ENCODE measurements around the gene TREML4.

TREML4 gene

GRCh38 chr6:41209547-41210320 lies 18.4 kb upstream of the TREML4 start:
- Histone ChIP-seq H3K4me3 (ENCODE audit: low read depth, low read length) (no peak overlapping the region), H3K36me3 (ENCODE audit: control insufficient read depth, insufficient read depth, low read length) (no peaks in the 10 kb centered on the region), H3K4me1 (ENCODE audit: control insufficient read depth, insufficient read depth, low read length) (no peaks in the 10 kb centered on the region), H3K9ac (ENCODE audit: low read depth, low read length) (no peak overlapping the region), H3K27me3 (ENCODE audit: control insufficient read depth, insufficient read depth, low read length) (no peaks in the 10 kb centered on the region), H3K9me3 (ENCODE audit: control insufficient read depth, insufficient read depth, low read length) (no peaks in the 10 kb centered on the region)

- H3K27me3 ChIP-seq (ENCODE audit: control insufficient read depth, insufficient read depth, low read length) = no peaks in the 10 kb centered on the region
- no peak overlapping the region for H3K4me3 ChIP-seq (ENCODE audit: low read depth, low read length)
- no peaks in the 10 kb centered on the region for H3K4me1 ChIP-seq (ENCODE audit: control insufficient read depth, insufficient read depth, low read length)
- no peak overlapping the region for H3K9ac ChIP-seq (ENCODE audit: low read depth, low read length)
- H3K9me3 ChIP-seq (ENCODE audit: control insufficient read depth, insufficient read depth, low read length) = no peaks in the 10 kb centered on the region
- H3K36me3 ChIP-seq (ENCODE audit: control insufficient read depth, insufficient read depth, low read length) = no peaks in the 10 kb centered on the region
These were observed 13.4 kb upstream of the TREML4 start for GRCh38 chr6:41214559-41215238.

- Histone ChIP-seq H3K36me3 (ENCODE audit: control insufficient read depth, insufficient read depth, low read length) (no peaks in the 10 kb centered on the region), H3K4me3 (ENCODE audit: low read depth, low read length) (no peak overlapping the region), H3K9me3 (ENCODE audit: control insufficient read depth, insufficient read depth, low read length) (no peaks in the 10 kb centered on the region), H3K27me3 (ENCODE audit: control insufficient read depth, insufficient read depth, low read length) (no peaks in the 10 kb centered on the region), H3K4me1 (ENCODE audit: control insufficient read depth, insufficient read depth, low read length) (no peaks in the 10 kb centered on the region), H3K9ac (ENCODE audit: low read depth, low read length) (no peak overlapping the region)
These were observed 12.4 kb upstream of the TREML4 start for GRCh38 chr6:41215777-41216176.

- no peaks in the 10 kb centered on the region for H3K9me3 ChIP-seq (ENCODE audit: control insufficient read depth, insufficient read depth, low read length)
- no peak overlapping the region for H3K9ac ChIP-seq (ENCODE audit: low read depth, low read length)
- H3K27me3 ChIP-seq (ENCODE audit: control insufficient read depth, insufficient read depth, low read length) = no peaks in the 10 kb centered on the region
- no peaks in the 10 kb centered on the region for H3K36me3 ChIP-seq (ENCODE audit: control insufficient read depth, insufficient read depth, low read length)
- H3K4me1 ChIP-seq (ENCODE audit: control insufficient read depth, insufficient read depth, low read length) = no peaks in the 10 kb centered on the region
- no peak overlapping the region for H3K4me3 ChIP-seq (ENCODE audit: low read depth, low read length)
These were observed 11.5 kb upstream of the TREML4 start for GRCh38 chr6:41216616-41217015.

- Histone ChIP-seq H3K9ac (ENCODE audit: low read depth, low read length) (no peak overlapping the region), H3K9me3 (ENCODE audit: control insufficient read depth, insufficient read depth, low read length) (no peaks in the 10 kb centered on the region), H3K4me3 (ENCODE audit: low read depth, low read length) (no peak overlapping the region), H3K36me3 (ENCODE audit: control insufficient read depth, insufficient read depth, low read length) (no peaks in the 10 kb centered on the region), H3K27me3 (ENCODE audit: control insufficient read depth, insufficient read depth, low read length) (no peaks in the 10 kb centered on the region), H3K4me1 (ENCODE audit: control insufficient read depth, insufficient read depth, low read length) (no peaks in the 10 kb centered on the region)
These were observed 6.1 kb upstream of the TREML4 start for GRCh38 chr6:41222045-41222444.

- Histone ChIP-seq H3K9me3 (ENCODE audit: control insufficient read depth, insufficient read depth, low read length) (no peaks in the 10 kb centered on the region), H3K27me3 (ENCODE audit: control insufficient read depth, insufficient read depth, low read length) (no peaks in the 10 kb centered on the region), H3K9ac (ENCODE audit: low read depth, low read length) (no peak overlapping the region), H3K36me3 (ENCODE audit: control insufficient read depth, insufficient read depth, low read length) (no peaks in the 10 kb centered on the region), H3K4me3 (ENCODE audit: low read depth, low read length) (no peak overlapping the region), H3K4me1 (ENCODE audit: control insufficient read depth, insufficient read depth, low read length) (no peaks in the 10 kb centered on the region)
These were observed 5.6 kb upstream of the TREML4 start for GRCh38 chr6:41222513-41222912.

GRCh38 chr6:41224800-41225199 lies 3.3 kb upstream of the TREML4 start:
- H3K4me1 ChIP-seq (ENCODE audit: control insufficient read depth, insufficient read depth, low read length) = no peaks in the 10 kb centered on the region
- H3K36me3 ChIP-seq (ENCODE audit: control insufficient read depth, insufficient read depth, low read length) = no peaks in the 10 kb centered on the region
- no peak overlapping the region for H3K9ac ChIP-seq (ENCODE audit: low read depth, low read length)
- no peaks in the 10 kb centered on the region for H3K9me3 ChIP-seq (ENCODE audit: control insufficient read depth, insufficient read depth, low read length)
- no peak overlapping the region for H3K4me3 ChIP-seq (ENCODE audit: low read depth, low read length)
- no peaks in the 10 kb centered on the region for H3K27me3 ChIP-seq (ENCODE audit: control insufficient read depth, insufficient read depth, low read length)

- Histone ChIP-seq H3K36me3 (ENCODE audit: control insufficient read depth, insufficient read depth, low read length) (no peaks in the 10 kb centered on the region), H3K4me3 (ENCODE audit: low read depth, low read length) (no peak overlapping the region), H3K27me3 (ENCODE audit: control insufficient read depth, insufficient read depth, low read length) (no peaks in the 10 kb centered on the region), H3K4me1 (ENCODE audit: control insufficient read depth, insufficient read depth, low read length) (no peaks in the 10 kb centered on the region), H3K9me3 (ENCODE audit: control insufficient read depth, insufficient read depth, low read length) (no peaks in the 10 kb centered on the region), H3K9ac (ENCODE audit: low read depth, low read length) (no peak overlapping the region)
These were observed 1.4 kb upstream of the TREML4 start for GRCh38 chr6:41226752-41227151.

- no peak overlapping the region for H3K4me3 ChIP-seq (ENCODE audit: low read depth, low read length)
- H3K27me3 ChIP-seq (ENCODE audit: control insufficient read depth, insufficient read depth, low read length) = no peaks in the 10 kb centered on the region
- no peaks in the 10 kb centered on the region for H3K36me3 ChIP-seq (ENCODE audit: control insufficient read depth, insufficient read depth, low read length)
- no peaks in the 10 kb centered on the region for H3K4me1 ChIP-seq (ENCODE audit: control insufficient read depth, insufficient read depth, low read length)
- no peak overlapping the region for H3K9ac ChIP-seq (ENCODE audit: low read depth, low read length)
- H3K9me3 ChIP-seq (ENCODE audit: control insufficient read depth, insufficient read depth, low read length) = no peaks in the 10 kb centered on the region
These were observed 467 bp downstream of the TREML4 start for GRCh38 chr6:41228616-41229015.

- H3K36me3 ChIP-seq (ENCODE audit: control insufficient read depth, insufficient read depth, low read length) = no peaks in the 10 kb centered on the region
- no peaks in the 10 kb centered on the region for H3K27me3 ChIP-seq (ENCODE audit: control insufficient read depth, insufficient read depth, low read length)
- H3K9me3 ChIP-seq (ENCODE audit: control insufficient read depth, insufficient read depth, low read length) = no peaks in the 10 kb centered on the region
- no peak overlapping the region for H3K9ac ChIP-seq (ENCODE audit: low read depth, low read length)
- H3K4me1 ChIP-seq (ENCODE audit: control insufficient read depth, insufficient read depth, low read length) = no peaks in the 10 kb centered on the region
- H3K4me3 ChIP-seq (ENCODE audit: low read depth, low read length) = no peak overlapping the region
These were observed 1.6 kb downstream of the TREML4 start for GRCh38 chr6:41229721-41230120.

GRCh38 chr6:41231246-41231645 lies 3.1 kb downstream of the TREML4 start:
- Histone ChIP-seq H3K4me3 (ENCODE audit: low read depth, low read length) (no peak overlapping the region), H3K9ac (ENCODE audit: low read depth, low read length) (no peak overlapping the region), H3K27me3 (ENCODE audit: control insufficient read depth, insufficient read depth, low read length) (no peaks in the 10 kb centered on the region), H3K36me3 (ENCODE audit: control insufficient read depth, insufficient read depth, low read length) (no peaks in the 10 kb centered on the region), H3K4me1 (ENCODE audit: control insufficient read depth, insufficient read depth, low read length) (no peaks in the 10 kb centered on the region), H3K9me3 (ENCODE audit: control insufficient read depth, insufficient read depth, low read length) (no peaks in the 10 kb centered on the region)

GRCh38 chr6:41232667-41233066 lies 4.5 kb downstream of the TREML4 start:
- peaks cover 2% of the 10 kb centered on the region for H3K27me3 ChIP-seq (ENCODE audit: control insufficient read depth, insufficient read depth, low read length)
- H3K9ac ChIP-seq (ENCODE audit: low read depth, low read length) = no peak overlapping the region
- H3K36me3 ChIP-seq (ENCODE audit: control insufficient read depth, insufficient read depth, low read length) = no peaks in the 10 kb centered on the region
- H3K9me3 ChIP-seq (ENCODE audit: control insufficient read depth, insufficient read depth, low read length) = no peaks in the 10 kb centered on the region
- H3K4me1 ChIP-seq (ENCODE audit: control insufficient read depth, insufficient read depth, low read length) = no peaks in the 10 kb centered on the region
- H3K4me3 ChIP-seq (ENCODE audit: low read depth, low read length) = no peak overlapping the region
